Endometrial microvascular endothelial cells (primary cell): Measurements from ENCODE around the gene GOLGA8N. TPM values are rescaled to one million over a fixed set of nuclear protein-coding genes. Genes with fewer than 3 reads are reported as not detected.
"Not testable (repeated sequence)": the region's sequence is repeated elsewhere in the genome, so short reads cannot be mapped to it uniquely, and the experiment has no call there.

Experiments
- in situ Hi-C: cut with HindIII; loops from 2 replicates; pipeline ENCODE4 v1.10.0; 2017; ENCODE audit warnings: low sequenced_read_pairs, low pct_unique_long_range_greater_than_20kb; ENCODE audit errors: inconsistent ontology term
- total RNA-seq: library from RNA; depleted of rRNA; stranded (reverse); fragments of >200 nt; gene quantifications from one replicate; pipeline ENCODE4 v1.2.3, GENCODE V29; 2015; ENCODE audit errors: inconsistent ontology term

GOLGA8N gene
- total RNA-seq, result 0.56 TPM

GRCh38 chr15:32593151-32593550, at the start of gene GOLGA8N:
Gene GOLGA8N, plus strand, starts transcription at chr15:32593456.
- in situ Hi-C loops, result not testable (repeated sequence)

DNA sequence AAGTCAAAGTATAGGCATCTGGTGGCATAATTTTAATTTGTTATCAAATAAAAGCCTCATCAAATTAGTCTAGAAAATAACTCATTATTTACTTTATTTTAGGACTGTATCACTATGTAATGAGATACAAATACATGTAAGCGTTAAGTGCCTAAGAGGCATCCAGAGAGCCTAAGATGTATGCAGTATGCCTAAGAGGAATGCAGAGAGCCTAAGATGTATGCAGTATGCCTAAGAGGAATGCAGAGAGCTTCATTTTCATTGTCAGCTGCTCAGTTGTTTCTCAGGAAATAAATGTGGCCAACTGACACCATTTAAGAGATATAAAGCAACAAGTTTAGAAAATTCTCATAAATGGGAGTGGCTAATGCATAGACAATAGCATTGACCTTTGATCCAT, 49.8 kb upstream of the GOLGA8N start:
- in situ Hi-C loops, result not testable (repeated sequence)

GRCh38 chr15:32545129-32545528, 48.1 kb upstream of the GOLGA8N start:
- in situ Hi-C loops, result not testable (repeated sequence)

DNA sequence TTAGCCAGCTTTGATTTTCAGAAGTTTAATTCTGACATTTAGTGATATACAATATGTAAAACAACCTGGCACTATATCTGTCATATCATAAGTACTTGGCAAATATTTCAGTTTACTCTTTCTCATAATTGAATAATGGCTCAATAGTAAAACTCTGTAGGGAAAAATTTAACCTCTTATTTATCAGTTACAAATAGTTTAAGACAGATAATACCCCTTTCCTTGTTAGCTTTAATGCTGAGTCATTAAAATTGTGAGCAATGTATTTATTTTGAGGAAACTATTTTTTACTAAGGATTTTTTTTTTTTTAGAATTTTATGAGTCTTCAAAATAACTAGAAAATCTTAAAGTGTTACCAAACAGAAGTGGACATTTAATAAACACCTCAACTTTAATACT, 38.7 kb upstream of the GOLGA8N start:
- in situ Hi-C loops, result not testable (repeated sequence)

DNA sequence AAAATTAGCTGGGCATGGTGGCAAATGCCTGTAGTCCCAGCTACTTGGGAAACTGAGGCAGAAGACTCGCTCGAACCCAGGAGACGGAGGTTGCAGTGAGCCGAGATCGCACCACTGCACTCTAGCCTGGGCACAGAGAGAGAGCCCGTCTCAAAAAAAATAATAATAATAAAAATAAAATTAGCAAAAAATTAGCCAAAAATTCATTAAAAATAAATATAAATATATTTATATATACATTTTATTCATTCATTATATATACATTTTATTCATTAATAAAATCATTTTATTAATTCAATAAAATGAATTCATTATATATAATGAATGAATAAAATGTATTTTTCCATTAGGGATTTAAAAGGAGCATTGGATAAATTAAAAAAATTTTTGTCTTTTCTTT, 31.1 kb upstream of the GOLGA8N start:
- in situ Hi-C loops, result not testable (repeated sequence)

GRCh38 chr15:32568988-32569387, 24.3 kb upstream of the GOLGA8N start:
- in situ Hi-C loops, result not testable (repeated sequence)

- in situ Hi-C loops, result not testable (repeated sequence)
Observed at GRCh38 chr15:32578482-32578881, 14.8 kb upstream of the GOLGA8N start.

- in situ Hi-C loops, result not testable (repeated sequence)
Observed at GRCh38 chr15:32585844-32586243, 7.4 kb upstream of the GOLGA8N start.

DNA sequence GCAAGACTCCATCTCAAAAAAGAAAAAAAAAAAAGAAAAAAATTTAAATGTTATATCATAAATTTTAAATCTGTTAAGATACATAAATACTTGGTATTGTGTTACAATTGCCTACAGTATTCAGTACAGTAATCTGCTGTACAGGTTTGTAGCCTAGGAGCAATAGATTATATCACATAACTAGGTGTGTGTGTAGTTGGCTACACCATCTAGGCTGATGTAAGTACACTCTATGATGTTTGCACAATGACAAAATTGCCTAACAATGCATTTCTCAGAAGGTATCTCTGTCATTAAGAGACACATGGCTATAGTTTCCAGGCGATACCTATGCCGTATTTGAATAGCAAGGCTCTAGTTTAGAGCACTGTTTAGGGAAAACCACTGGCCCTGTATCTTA, 16.3 kb downstream of the GOLGA8N start:
- in situ Hi-C loops, result not testable (repeated sequence)

GRCh38 chr15:32610719-32611118, 17.5 kb downstream of the GOLGA8N start:
- in situ Hi-C loops, result not testable (repeated sequence)

GRCh38 chr15:32614712-32615050, 21.4 kb downstream of the GOLGA8N start:
- in situ Hi-C loops, result not testable (repeated sequence)

DNA sequence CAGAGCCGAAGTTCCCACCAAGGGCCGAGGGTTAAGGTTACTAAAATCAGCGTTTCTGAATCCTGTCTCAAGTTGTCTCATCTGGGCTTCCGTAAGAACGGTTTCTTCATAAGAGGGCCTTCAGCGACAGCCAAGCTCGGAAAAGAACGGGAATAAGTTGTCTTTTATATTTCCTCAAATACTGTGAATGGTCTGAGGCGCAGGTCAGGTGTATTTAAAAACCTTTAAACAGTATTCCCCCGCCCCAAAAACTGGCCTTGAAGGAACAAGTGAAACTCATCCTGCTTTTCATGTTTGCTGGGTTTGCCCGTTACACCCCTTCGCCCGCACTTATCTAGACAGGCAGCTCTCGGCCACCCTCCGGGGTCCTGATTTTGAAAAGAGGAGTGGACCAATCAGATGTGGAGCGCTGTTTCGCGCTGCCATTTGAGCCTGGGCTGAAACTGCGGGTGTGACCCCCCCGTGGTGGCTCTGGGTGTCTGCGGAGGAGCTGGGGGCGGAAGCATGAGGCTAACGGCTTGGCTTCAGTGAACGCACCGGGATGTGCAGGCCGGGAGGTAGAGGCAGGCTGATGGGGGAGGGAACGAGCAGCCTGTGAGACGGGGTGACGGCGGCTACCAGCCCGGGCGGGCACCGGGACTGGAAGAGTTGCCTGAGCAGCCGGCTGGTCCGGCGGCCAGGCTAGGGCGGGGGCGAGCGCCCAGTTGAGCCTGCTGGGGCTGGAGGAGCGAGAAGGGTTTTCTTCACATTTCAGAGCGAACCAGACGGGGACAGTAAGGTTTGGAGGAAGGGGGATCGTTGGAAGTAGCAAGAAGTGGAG, 22.0 kb downstream of the GOLGA8N start, which contains the start of gene ARHGAP11A:
Gene ARHGAP11A (plus strand): TSS at position 454 of the 820 bp plus-strand sequence. CDS start 708 bp downstream, outside the sequence.
- in situ Hi-C loops, result not testable (repeated sequence)

DNA sequence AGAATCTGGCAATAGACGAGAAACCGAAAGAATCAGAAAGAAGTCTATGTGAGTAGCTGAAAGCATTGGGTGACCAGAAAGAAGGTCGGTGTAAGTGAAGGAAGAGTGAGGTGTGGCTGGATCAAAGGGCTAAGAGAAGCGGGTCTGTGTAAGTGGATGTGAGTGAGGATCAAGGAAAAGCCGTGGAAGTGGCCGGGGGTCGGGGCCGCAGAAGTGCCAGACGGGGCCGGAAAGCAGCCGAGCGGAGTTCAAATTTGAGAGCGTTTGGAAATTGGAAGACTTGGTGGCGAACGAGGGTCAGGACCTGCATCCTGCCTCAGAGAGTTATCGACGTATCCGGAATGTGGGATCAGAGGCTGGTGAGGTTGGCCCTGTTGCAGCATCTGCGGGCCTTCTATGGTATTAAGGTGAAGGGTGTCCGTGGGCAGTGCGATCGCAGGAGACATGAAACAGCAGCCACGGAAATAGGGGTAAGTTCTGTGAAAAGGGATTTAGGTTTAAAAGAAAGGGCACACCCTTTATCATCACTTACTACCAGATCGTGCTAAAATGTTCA, 22.7 kb downstream of the GOLGA8N start:
- in situ Hi-C loops, result not testable (repeated sequence)

DNA sequence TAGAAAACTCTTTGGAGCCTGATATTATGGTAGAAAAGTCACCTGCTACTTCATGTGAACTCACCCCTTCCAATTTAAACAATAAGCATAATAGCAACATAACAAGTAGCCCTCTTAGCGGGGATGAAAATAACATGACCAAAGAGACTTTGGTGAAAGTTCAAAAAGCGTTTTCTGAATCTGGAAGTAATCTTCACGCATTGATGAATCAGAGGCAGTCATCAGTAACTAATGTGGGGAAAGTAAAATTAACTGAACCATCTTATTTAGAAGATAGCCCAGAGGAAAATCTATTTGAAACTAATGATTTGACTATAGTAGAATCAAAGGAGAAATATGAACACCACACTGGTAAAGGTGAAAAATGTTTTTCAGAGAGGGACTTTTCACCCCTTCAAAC, 43.2 kb downstream of the GOLGA8N start:
- in situ Hi-C loops, result no loop called here

- in situ Hi-C loops, result no loop called here
Observed at GRCh38 chr15:32636908-32637567, 43.8 kb downstream of the GOLGA8N start.

- in situ Hi-C loops, result no loop called here
Observed at GRCh38 chr15:32637704-32638103, 44.4 kb downstream of the GOLGA8N start.

GRCh38 chr15:32641517-32642059, 48.3 kb downstream of the GOLGA8N start, which contains the start of gene SCG5:
Gene SCG5, plus strand, starts transcription at chr15:32641710. Its CDS starts 1,883 bp downstream, at chr15:32643593.
- in situ Hi-C loops, result no loop called here

DNA sequence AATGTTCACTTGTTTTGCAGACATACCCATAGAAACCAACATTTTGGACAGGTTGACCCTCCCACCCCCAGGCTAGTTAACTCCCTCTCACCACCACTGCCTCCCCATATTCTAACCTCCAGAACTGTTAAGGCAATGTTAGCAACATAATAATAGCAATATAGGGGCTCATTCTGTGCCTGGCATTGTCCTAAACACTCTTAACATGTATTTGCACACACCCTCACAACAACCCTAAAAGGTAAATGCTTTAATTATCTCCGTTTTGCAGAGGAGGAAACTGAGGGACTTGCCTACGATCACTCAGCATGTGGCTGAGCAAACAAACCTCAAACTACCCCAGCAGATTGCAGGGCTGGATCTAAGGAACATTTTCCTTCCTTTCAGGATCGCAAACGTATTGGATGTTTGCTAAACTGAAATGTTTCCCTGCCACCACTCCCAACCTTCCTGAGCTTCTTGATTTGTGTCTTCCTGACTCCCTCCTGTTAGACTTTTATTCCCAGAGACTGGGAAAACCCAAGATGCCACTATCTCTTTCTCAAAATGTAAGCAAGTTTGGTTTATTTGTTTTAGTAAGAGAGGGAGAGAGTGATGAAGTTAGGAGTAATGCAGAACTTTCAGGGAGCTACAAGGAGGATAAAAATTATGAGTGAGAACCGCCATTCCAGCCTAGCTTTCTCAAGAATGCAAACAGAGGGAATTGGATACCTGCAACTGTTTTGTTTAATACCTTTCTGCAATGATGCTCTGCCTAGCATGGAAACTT, 49.6 kb downstream of the GOLGA8N start:
- in situ Hi-C loops, result no loop called here

DNA sequence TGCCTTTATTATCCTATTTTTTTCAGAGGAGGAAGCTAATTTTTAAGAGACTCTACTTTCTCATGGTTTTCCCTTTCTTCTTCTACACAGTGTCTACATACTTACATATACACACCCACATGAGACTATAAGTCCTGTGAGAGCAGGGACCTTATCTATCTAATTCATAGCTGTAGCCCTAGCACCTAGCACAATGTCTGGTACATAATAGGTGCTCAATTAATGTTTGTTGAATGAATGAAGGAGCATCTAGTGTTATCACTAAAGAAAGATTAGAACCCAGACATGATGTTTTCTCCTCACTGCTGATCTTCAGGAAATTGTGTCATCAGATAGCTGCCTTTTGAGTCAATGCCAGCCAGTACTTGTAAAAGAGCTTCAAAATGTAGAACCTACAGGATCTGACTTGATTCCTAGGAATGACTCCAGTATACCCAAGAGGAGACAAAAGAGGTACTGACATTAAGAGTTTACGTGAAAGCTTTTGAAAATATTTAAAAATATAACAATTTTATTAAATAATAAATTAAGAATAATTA, 50.7 kb downstream of the GOLGA8N start:
- in situ Hi-C loops, result no loop called here
